GM19328 (cell line): Measurements from ENCODE around the gene PLA2G4D.

Source experiments
- ATAC-seq: cut with Tn5 transposase; IDR thresholded peaks from one replicate; pipeline ENCODE4 v1.9.1; 2021; ENCODE audit warnings: mild to moderate bottlenecking, moderate library complexity; ENCODE audit not compliant: unreplicated experiment

The PLA2G4D gene

GRCh38 chr15:42079401-42079908 lies 14.9 kb downstream of the PLA2G4D start:
- no peak for ATAC-seq

GRCh38 chr15:42078903-42079302 lies 15.5 kb downstream of the PLA2G4D start:
- ATAC-seq = no peak

- no peak for ATAC-seq
Measured at GRCh38 chr15:42077689-42078088, 16.7 kb downstream of the PLA2G4D start.

- ATAC-seq = no peak
Measured at GRCh38 chr15:42073418-42073817, 20.9 kb downstream of the PLA2G4D start.

- no peak for ATAC-seq
Measured at GRCh38 chr15:42072141-42072685, 22.1 kb downstream of the PLA2G4D start.

GRCh38 chr15:42071717-42072116 lies 22.6 kb downstream of the PLA2G4D start:
- ATAC-seq = no peak

GRCh38 chr15:42070976-42071350 lies 23.4 kb downstream of the PLA2G4D start:
- no peak for ATAC-seq

GRCh38 chr15:42070279-42070975 lies 23.9 kb downstream of the PLA2G4D start:
- no peak for ATAC-seq

- ATAC-seq = no peak
Measured at GRCh38 chr15:42069496-42070278, 24.7 kb downstream of the PLA2G4D start.

- no peak for ATAC-seq
Measured at GRCh38 chr15:42069025-42069424, 25.3 kb downstream of the PLA2G4D start.

GRCh38 chr15:42068601-42069000 lies 25.8 kb downstream of the PLA2G4D start:
- no peak for ATAC-seq

GRCh38 chr15:42066764-42067415 lies 27.5 kb downstream of the PLA2G4D start:
- no peak for ATAC-seq

- no peak for ATAC-seq
Measured at GRCh38 chr15:42065468-42065867, 28.9 kb downstream of the PLA2G4D start.

- no peak for ATAC-seq
Measured at GRCh38 chr15:42065033-42065432, 29.3 kb downstream of the PLA2G4D start.

- no peak for ATAC-seq
Measured at GRCh38 chr15:42064271-42064670, 30.1 kb downstream of the PLA2G4D start.

- ATAC-seq = no peak
Measured at GRCh38 chr15:42063122-42063848, 31.1 kb downstream of the PLA2G4D start.

GRCh38 chr15:42062284-42062806 lies 32.0 kb downstream of the PLA2G4D start:
- ATAC-seq = no peak

- no peak for ATAC-seq
Measured at GRCh38 chr15:42060797-42061196, 33.6 kb downstream of the PLA2G4D start.

GRCh38 chr15:42060477-42060763 lies 33.9 kb downstream of the PLA2G4D start:
- no peak for ATAC-seq

- ATAC-seq = no peak
Measured at GRCh38 chr15:42059661-42060476, 34.5 kb downstream of the PLA2G4D start.
